ENCODE measurements around the gene TBC1D2. TPM values are rescaled to one million over a fixed set of nuclear protein-coding genes. Genes with fewer than 3 reads are reported as not detected.
"Not testable (repeated sequence)": the region's sequence is repeated elsewhere in the genome, so short reads cannot be mapped to it uniquely, and the experiment has no call there.

The TBC1D2 gene
- total RNA-seq, 1 donor from 2014 or later, result 5.7 TPM

GRCh38 chr9:98275159-98275558 is 19.7 kb upstream of the TBC1D2 start:
- no peak for DNase-seq (ENCODE audit: low read depth, low spot score)

- no peak for DNase-seq (ENCODE audit: low read depth, low spot score)
Observed at GRCh38 chr9:98272083-98272482, 16.6 kb upstream of the TBC1D2 start.

- no peak for DNase-seq (ENCODE audit: low read depth, low spot score)
Observed at GRCh38 chr9:98271479-98271878, 16.0 kb upstream of the TBC1D2 start.

- not testable (repeated sequence) for DNase-seq (ENCODE audit: low read depth, low spot score)
Observed at GRCh38 chr9:98270284-98270683, 14.8 kb upstream of the TBC1D2 start.

GRCh38 chr9:98269652-98270051 is 14.2 kb upstream of the TBC1D2 start:
- DNase-seq (ENCODE audit: low read depth, low spot score), result not testable (repeated sequence)

- DNase-seq (ENCODE audit: low read depth, low spot score), result not testable (repeated sequence)
Observed at GRCh38 chr9:98267556-98267955, 12.1 kb upstream of the TBC1D2 start.

GRCh38 chr9:98264516-98264915 is 9.1 kb upstream of the TBC1D2 start:
- DNase-seq (ENCODE audit: low read depth, low spot score), result no peak

GRCh38 chr9:98263482-98264357 is 8.3 kb upstream of the TBC1D2 start:
- DNase-seq (ENCODE audit: low read depth, low spot score), result peak; percentile 45

GRCh38 chr9:98263080-98263479 is 7.6 kb upstream of the TBC1D2 start:
- no peak for DNase-seq (ENCODE audit: low read depth, low spot score)

- no peak for DNase-seq (ENCODE audit: low read depth, low spot score)
Observed at GRCh38 chr9:98262056-98262455, 6.6 kb upstream of the TBC1D2 start.

- no peak for DNase-seq (ENCODE audit: low read depth, low spot score)
Observed at GRCh38 chr9:98260635-98261034, 5.2 kb upstream of the TBC1D2 start.

GRCh38 chr9:98259791-98260190 is 4.3 kb upstream of the TBC1D2 start:
- no peak for DNase-seq (ENCODE audit: low read depth, low spot score)

GRCh38 chr9:98256756-98257155 is 1.3 kb upstream of the TBC1D2 start:
- no peak for DNase-seq (ENCODE audit: low read depth, low spot score)

GRCh38 chr9:98255061-98255577 is 330 bp downstream of the TBC1D2 start:
- no peak for DNase-seq (ENCODE audit: low read depth, low spot score)

- DNase-seq (ENCODE audit: low read depth, low spot score), result no peak
Observed at GRCh38 chr9:98254228-98255060, 1.0 kb downstream of the TBC1D2 start.

GRCh38 chr9:98253565-98253964 is 1.9 kb downstream of the TBC1D2 start:
- no peak for DNase-seq (ENCODE audit: low read depth, low spot score)

GRCh38 chr9:98251551-98251950 is 3.9 kb downstream of the TBC1D2 start:
- DNase-seq (ENCODE audit: low read depth, low spot score), result no peak

- DNase-seq (ENCODE audit: low read depth, low spot score), result no peak
Observed at GRCh38 chr9:98249771-98250170, 5.7 kb downstream of the TBC1D2 start.

- DNase-seq (ENCODE audit: low read depth, low spot score), result no peak
Observed at GRCh38 chr9:98248737-98249474, 6.5 kb downstream of the TBC1D2 start.

- no peak for DNase-seq (ENCODE audit: low read depth, low spot score)
Observed at GRCh38 chr9:98247831-98248657, 7.4 kb downstream of the TBC1D2 start.

- no peak for DNase-seq (ENCODE audit: low read depth, low spot score)
Observed at GRCh38 chr9:98242426-98242825, 13.0 kb downstream of the TBC1D2 start.
